ENCODE results near the gene SOWAHD. TPM values are rescaled to one million over a fixed set of nuclear protein-coding genes. Genes with fewer than 3 reads are reported as not detected.

Gene SOWAHD, protein sequence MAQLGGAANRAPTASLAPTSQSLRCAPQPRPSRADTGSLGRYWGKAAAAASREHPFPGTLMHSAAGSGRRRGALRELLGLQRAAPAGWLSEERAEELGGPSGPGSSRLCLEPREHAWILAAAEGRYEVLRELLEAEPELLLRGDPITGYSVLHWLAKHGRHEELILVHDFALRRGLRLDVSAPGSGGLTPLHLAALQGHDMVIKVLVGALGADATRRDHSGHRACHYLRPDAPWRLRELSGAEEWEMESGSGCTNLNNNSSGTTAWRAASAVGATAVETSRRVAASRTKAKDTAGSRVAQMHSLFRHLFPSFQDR
- polyA plus RNA-seq (2012; ENCODE audit: insufficient read depth, insufficient read length, low read depth): 0.28 TPM

DNA sequence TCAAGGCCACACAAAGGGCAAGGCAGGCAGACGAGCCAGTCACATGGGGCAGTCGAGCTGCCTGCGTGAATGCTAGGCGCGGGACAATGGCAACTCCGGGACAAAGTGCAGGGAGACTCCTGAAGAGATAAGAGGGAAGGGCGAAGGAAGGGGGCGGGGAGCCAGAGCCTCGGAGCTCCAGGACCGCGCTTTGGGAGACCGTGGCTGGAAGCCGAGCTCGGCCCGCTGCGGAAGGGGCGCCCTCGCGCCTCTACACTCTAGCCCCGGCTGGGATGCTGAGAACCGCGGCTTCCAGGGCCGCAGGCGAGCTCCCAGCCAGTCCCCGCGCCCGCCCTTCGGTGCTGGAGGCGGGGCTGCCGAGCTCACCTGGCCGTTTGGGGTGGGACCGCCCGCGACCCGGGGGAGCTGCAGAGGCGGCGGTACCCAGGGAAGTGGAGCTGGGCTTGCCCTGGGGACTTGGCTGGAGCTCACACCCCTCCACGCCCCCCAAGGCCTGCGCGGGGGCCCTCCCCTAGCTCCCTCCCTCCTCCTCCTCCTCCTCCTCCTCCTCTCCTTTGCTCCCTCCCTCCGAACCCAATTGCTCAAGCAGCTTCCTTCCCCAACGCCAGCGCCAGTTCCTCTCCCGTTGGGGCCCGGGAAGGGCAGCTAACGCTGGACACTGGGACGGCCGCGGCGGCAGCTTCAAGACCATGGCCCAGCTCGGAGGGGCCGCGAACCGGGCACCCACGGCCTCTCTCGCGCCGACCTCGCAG is at the start of gene SOWAHD:
Gene SOWAHD (plus strand): TSS at position 610 of the 752 bp plus-strand sequence. CDS start 80 bp downstream, at position 690.
- H3K27me3 ChIP-seq: no peaks in the 10 kb centered on the region
- TF ChIP-seq, protein P1, sequence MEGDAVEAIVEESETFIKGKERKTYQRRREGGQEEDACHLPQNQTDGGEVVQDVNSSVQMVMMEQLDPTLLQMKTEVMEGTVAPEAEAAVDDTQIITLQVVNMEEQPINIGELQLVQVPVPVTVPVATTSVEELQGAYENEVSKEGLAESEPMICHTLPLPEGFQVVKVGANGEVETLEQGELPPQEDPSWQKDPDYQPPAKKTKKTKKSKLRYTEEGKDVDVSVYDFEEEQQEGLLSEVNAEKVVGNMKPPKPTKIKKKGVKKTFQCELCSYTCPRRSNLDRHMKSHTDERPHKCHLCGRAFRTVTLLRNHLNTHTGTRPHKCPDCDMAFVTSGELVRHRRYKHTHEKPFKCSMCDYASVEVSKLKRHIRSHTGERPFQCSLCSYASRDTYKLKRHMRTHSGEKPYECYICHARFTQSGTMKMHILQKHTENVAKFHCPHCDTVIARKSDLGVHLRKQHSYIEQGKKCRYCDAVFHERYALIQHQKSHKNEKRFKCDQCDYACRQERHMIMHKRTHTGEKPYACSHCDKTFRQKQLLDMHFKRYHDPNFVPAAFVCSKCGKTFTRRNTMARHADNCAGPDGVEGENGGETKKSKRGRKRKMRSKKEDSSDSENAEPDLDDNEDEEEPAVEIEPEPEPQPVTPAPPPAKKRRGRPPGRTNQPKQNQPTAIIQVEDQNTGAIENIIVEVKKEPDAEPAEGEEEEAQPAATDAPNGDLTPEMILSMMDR (IDR thresholded peaks at IDR 0.05; ENCODE audit: low read depth, low read length): no peak
- H3K36me3 ChIP-seq: no peaks in the 10 kb centered on the region
- H3K9me3 ChIP-seq: no peaks in the 10 kb centered on the region
- peak within 1 kb of the TSS; percentile 44 for H3K4me3 ChIP-seq (ENCODE audit: low read depth, low read length)
- H3K4me1 ChIP-seq: no peaks in the 10 kb centered on the region
- DNase-seq: peak; percentile 33

DNA sequence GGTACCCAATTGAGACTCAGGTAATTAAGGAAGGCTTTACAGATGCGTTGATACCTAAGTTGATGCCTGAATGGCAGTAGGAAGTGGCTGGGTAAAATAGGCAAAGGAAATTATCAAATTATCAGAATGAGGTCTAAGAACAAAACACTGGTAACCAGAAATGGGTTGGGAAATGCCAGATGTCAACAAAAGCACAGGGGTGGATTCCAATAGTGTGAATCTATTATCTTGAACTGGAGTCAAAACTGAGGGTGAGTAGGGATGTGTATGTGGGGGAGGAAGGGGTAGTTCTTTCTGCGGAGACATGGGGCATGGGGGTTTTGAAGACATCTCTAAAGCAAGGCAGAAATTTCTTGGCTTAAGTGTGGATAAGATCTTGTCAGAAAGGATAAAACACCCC is 49.5 kb upstream of the SOWAHD start:
- no peaks in the 10 kb centered on the region for H3K27me3 ChIP-seq
- TF ChIP-seq, protein P1 (IDR thresholded peaks at IDR 0.05; ENCODE audit: low read depth, low read length): no peak
- DNase-seq: no peak
- H3K36me3 ChIP-seq: no peaks in the 10 kb centered on the region
- no peaks in the 10 kb centered on the region for H3K9me3 ChIP-seq
- no peak overlapping the region for H3K4me3 ChIP-seq (ENCODE audit: low read depth, low read length)
- H3K4me1 ChIP-seq: no peaks in the 10 kb centered on the region

DNA sequence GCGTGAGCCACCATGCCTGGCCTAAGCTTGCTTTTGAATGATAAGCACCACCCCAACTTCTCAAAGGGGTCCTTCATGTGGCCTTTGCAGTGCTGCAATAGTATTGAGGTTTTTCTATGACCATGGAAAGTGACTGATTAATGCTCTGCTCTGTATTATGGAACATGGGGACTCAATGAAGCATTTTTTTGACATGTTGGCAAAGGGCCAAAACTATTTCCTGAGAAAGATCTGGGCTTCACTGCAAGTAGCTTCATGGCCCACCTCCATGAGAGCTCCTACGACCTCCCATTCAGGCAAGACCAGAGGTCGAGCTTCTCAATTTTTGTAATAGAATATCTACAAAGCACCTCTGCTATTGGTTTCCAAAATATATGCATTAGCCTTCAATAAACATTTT is 48.8 kb upstream of the SOWAHD start:
- no peak overlapping the region for H3K4me3 ChIP-seq (ENCODE audit: low read depth, low read length)
- no peaks in the 10 kb centered on the region for H3K4me1 ChIP-seq
- no peak for DNase-seq
- no peaks in the 10 kb centered on the region for H3K27me3 ChIP-seq
- no peaks in the 10 kb centered on the region for H3K36me3 ChIP-seq
- no peaks in the 10 kb centered on the region for H3K9me3 ChIP-seq
- TF ChIP-seq, protein P1 (IDR thresholded peaks at IDR 0.05; ENCODE audit: low read depth, low read length): no peak

DNA sequence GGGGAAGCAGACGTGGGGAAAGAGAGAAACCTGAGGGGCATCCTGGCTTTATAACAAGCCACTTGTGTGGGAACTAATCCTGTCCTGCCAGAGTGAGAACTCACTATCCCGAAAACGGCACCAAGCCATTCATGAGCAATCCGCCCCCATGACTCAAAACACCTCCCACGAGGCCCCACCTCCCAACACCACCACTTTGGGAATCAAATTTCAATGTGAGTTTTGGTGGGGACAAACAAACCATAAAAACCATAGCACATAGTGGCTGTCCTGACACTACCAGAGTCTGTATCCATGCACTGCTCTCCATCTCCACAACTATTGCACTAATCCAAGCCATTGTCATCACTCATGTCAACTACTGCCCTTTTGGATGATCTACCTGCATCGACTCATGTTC is 36.9 kb upstream of the SOWAHD start:
- Histone ChIP-seq H3K4me1 (no peaks in the 10 kb centered on the region), H3K9me3 (no peaks in the 10 kb centered on the region), H3K27me3 (no peaks in the 10 kb centered on the region), H3K4me3 (ENCODE audit: low read depth, low read length) (no peak overlapping the region), H3K36me3 (no peaks in the 10 kb centered on the region)
- TF ChIP-seq, protein P1 (IDR thresholded peaks at IDR 0.05; ENCODE audit: low read depth, low read length): no peak
- DNase-seq: no peak

DNA sequence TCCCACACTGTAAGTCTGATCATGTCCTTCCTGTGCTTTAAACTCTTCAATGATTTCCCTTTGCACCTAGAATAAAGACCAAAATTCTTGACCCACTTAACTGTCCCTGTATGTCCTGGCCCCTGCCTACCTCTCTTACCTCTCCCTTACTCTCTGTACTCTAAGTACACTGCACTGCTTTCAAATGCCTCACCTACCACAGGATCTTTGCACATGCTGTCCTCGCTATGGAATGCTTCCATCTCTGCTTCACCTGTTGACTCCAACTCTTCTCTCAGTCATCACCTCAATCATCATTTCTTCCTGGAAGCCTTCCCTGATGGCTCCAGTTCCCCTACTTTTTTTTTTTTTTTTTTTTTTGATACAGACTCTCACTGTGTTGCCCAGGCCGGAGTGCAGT is 36.5 kb upstream of the SOWAHD start:
- Histone ChIP-seq H3K27me3 (no peaks in the 10 kb centered on the region), H3K36me3 (no peaks in the 10 kb centered on the region), H3K4me1 (no peaks in the 10 kb centered on the region), H3K4me3 (ENCODE audit: low read depth, low read length) (no peak overlapping the region), H3K9me3 (no peaks in the 10 kb centered on the region)
- TF ChIP-seq, protein P1 (IDR thresholded peaks at IDR 0.05; ENCODE audit: low read depth, low read length): no peak
- DNase-seq: no peak

All from BE2C (cell line).